ENCODE measurements around the gene SLC17A7.

SLC17A7 gene

GRCh38 chr19:49432141-49433073, 8.9 kb downstream of the SLC17A7 start:
- no peak for DNase-seq (ENCODE audit: low read depth)
- H3K4me3 ChIP-seq (ENCODE audit: control insufficient read depth, low read depth, low read length), result no peak overlapping the region
- TF ChIP-seq, protein P1, sequence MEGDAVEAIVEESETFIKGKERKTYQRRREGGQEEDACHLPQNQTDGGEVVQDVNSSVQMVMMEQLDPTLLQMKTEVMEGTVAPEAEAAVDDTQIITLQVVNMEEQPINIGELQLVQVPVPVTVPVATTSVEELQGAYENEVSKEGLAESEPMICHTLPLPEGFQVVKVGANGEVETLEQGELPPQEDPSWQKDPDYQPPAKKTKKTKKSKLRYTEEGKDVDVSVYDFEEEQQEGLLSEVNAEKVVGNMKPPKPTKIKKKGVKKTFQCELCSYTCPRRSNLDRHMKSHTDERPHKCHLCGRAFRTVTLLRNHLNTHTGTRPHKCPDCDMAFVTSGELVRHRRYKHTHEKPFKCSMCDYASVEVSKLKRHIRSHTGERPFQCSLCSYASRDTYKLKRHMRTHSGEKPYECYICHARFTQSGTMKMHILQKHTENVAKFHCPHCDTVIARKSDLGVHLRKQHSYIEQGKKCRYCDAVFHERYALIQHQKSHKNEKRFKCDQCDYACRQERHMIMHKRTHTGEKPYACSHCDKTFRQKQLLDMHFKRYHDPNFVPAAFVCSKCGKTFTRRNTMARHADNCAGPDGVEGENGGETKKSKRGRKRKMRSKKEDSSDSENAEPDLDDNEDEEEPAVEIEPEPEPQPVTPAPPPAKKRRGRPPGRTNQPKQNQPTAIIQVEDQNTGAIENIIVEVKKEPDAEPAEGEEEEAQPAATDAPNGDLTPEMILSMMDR (conservative IDR thresholded peaks at IDR 0.05; ENCODE audit: control insufficient read depth, insufficient read depth, low read depth, low read length), result no peak

- no peak overlapping the region for H3K4me3 ChIP-seq (ENCODE audit: control insufficient read depth, low read depth, low read length)
- DNase-seq (ENCODE audit: low read depth), result no peak
These were observed 10.0 kb downstream of the SLC17A7 start for GRCh38 chr19:49431330-49431749.

GRCh38 chr19:49430678-49431329, 10.5 kb downstream of the SLC17A7 start:
- TF ChIP-seq, protein P1 (conservative IDR thresholded peaks at IDR 0.05; ENCODE audit: control insufficient read depth, insufficient read depth, low read depth, low read length), result peak; percentile 16
- no peak overlapping the region for H3K4me3 ChIP-seq (ENCODE audit: control insufficient read depth, low read depth, low read length)
- DNase-seq (ENCODE audit: low read depth), result no peak

More at GRCh38 chr19:49431330-49431749, 10.0 kb downstream of the SLC17A7 start:
- TF ChIP-seq, protein P1 (conservative IDR thresholded peaks at IDR 0.05; ENCODE audit: control insufficient read depth, insufficient read depth, low read depth, low read length), result no peak

GRCh38 chr19:49430172-49430677, 11.1 kb downstream of the SLC17A7 start:
- no peak overlapping the region for H3K4me3 ChIP-seq (ENCODE audit: control insufficient read depth, low read depth, low read length)
- no peak for DNase-seq (ENCODE audit: low read depth)
- TF ChIP-seq, protein P1 (conservative IDR thresholded peaks at IDR 0.05; ENCODE audit: control insufficient read depth, insufficient read depth, low read depth, low read length), result no peak

DNA sequence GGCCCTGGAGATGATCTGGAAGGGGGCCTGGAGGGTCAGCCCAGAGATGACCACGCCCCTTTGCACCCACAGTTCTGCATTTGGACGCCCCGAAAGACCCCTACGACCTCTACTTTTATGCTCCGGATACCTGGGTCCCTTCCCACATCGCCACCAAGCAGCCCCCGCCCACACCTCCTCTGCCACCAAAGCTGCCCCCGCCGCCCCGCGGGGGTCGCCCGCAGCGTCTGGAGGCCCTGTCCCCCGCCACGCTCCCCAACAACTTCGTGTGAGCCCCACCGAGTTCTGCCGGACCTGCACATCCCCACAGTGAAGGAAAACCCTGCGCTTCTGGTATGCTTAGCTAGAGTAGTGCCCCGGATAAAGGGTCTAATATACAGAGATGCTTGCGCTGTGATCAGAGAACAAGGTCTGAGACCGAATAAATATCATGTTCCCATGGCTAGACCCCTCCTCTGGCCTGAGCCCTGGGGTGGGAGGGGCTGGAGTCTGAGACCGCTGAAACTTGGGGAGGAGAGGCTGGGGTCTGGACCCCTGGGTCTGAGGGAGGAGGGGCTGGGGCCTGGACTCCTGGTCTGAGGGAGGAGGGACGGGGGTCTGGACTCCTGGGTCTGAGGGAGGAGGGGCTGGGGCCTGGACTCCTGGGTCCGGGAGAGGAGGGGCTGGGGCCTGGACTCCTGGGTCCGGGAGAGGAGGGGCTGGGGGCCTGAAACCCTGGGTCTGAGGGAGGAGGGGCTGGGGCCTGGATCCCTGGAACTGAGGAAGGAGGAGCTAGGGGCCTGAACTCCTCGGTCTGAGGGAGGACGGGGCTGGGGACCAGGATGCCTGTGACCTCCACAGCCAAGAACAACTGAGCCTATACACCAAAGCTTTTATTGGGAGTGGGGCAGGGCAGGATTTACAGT, 12.5 kb downstream of the SLC17A7 start:
- TF ChIP-seq, protein P1 (conservative IDR thresholded peaks at IDR 0.05; ENCODE audit: control insufficient read depth, insufficient read depth, low read depth, low read length), result no peak
- H3K4me3 ChIP-seq (ENCODE audit: control insufficient read depth, low read depth, low read length), result no peak overlapping the region
- no peak for DNase-seq (ENCODE audit: low read depth)
